Fibroblast of lung (primary cell): ENCODE results near the gene SLC38A10.

Experiments
- CTCF ChIP-seq, 2 donors: IDR thresholded peaks in 1 of 2; conservative IDR thresholded peaks in 1 of 2; 1 replicate in 1 of 2; 2 replicates in 1 of 2; pipeline ENCODE4 v1.5.1; 2011 to 2012; ENCODE audit warnings: low read length in 2 of 2, control low read depth in 1 of 2, inconsistent platforms in 1 of 2, low read depth in 1 of 2, mild to moderate bottlenecking in 1 of 2
- EZH2 ChIP-seq: IDR thresholded peaks from 2 replicates; pipeline ENCODE4 v1.5.1; 2012; ENCODE audit warnings: low read length, control low read depth, mild to moderate bottlenecking; ENCODE audit errors: missing control alignments

- no peak for TF ChIP-seq CTCF (conservative IDR thresholded peaks at IDR 0.05 in 1 of 2, IDR thresholded peaks at IDR 0.05 in 1 of 2; ENCODE audit: low read depth in 1 of 2, low read length in 2 of 2)
- TF ChIP-seq EZH2: no peak
Observed at GRCh38 chr17:81222620-81222905, 72.5 kb downstream of the SLC38A10 start.
